Natural killer cell (primary cell): ENCODE measurements around the gene MXD3. TPM values are rescaled to one million over a fixed set of nuclear protein-coding genes. Genes with fewer than 3 reads are reported as not detected.

Source experiments
- ATAC-seq, 3 donors: fragments of 150-1000 bp in 2 of 3; fragments of 200-7000 bp in 1 of 3; cut with Tn5 transposase; 1 replicate in 1 of 3; 2 replicates in 2 of 3; pipeline ENCODE4 v1.10.0; 2021; ENCODE audit warnings: mild to moderate bottlenecking in 2 of 3, moderate library complexity in 2 of 3
- DNase-seq, 2 donors: peaks; one replicate each; pipeline versions ENCODE4 v3.0.0 to v3.0.0-alpha.2; 2013 to 2021; ENCODE audit warnings: mixed read lengths in 1 of 2
- H3K27ac ChIP-seq: one replicate; pipeline ENCODE4 v1.5.1; 2013; ENCODE audit warnings: mild to moderate bottlenecking, low read length
- H3K27me3 ChIP-seq: one replicate; pipeline ENCODE4 v1.6.1; 2013; ENCODE audit warnings: low read length; ENCODE audit not compliant: control insufficient read depth, insufficient read depth
- H3K36me3 ChIP-seq: one replicate; pipeline ENCODE4 v1.6.1; 2013; ENCODE audit warnings: low read length; ENCODE audit not compliant: control insufficient read depth, insufficient read depth
- H3K4me1 ChIP-seq: one replicate; pipeline ENCODE4 v1.6.1; 2013; ENCODE audit warnings: low read length; ENCODE audit not compliant: control insufficient read depth, insufficient read depth
- H3K4me3 ChIP-seq: one replicate; pipeline ENCODE4 v1.5.1; 2013; ENCODE audit warnings: low read length
- H3K9me3 ChIP-seq: one replicate; pipeline ENCODE4 v1.6.1; 2013; ENCODE audit warnings: low read length; ENCODE audit not compliant: control insufficient read depth, insufficient read depth
- H3K27ac Mint-ChIP-seq, 2 donors: one replicate each; pipeline ENCODE4 v1.8.0; 2022; ENCODE audit warnings: mild to moderate bottlenecking in 2 of 2, mixed read lengths in 2 of 2, moderate library complexity in 1 of 2
- H3K27me3 Mint-ChIP-seq, 2 donors: one replicate each; pipeline ENCODE4 v1.8.0; 2022; ENCODE audit warnings: low read depth in 2 of 2, mixed read lengths in 2 of 2
- H3K36me3 Mint-ChIP-seq: one replicate; pipeline ENCODE4 v1.8.0; 2022; ENCODE audit warnings: mixed read lengths
- H3K4me1 Mint-ChIP-seq, 2 donors: one replicate each; pipeline ENCODE4 v1.8.0; 2022; ENCODE audit warnings: mixed read lengths in 2 of 2
- H3K4me3 Mint-ChIP-seq: one replicate; pipeline ENCODE4 v1.8.0; 2022; ENCODE audit warnings: mild to moderate bottlenecking, moderate library complexity, mixed read lengths
- H3K9me3 Mint-ChIP-seq, 2 donors: one replicate each; pipeline ENCODE4 v1.8.0; 2022; ENCODE audit warnings: mixed read lengths in 2 of 2
- WGBS: methylation state at CpG from one replicate; pipeline ENCODE4 v1.1.7; 2013; ENCODE audit warnings: missing lambda C conversion rate; ENCODE audit not compliant: insufficient coverage; 5-methylcytosine and 5-hydroxymethylcytosine counted together
- intact Hi-C: fragments of 100-400 bp; cut with micrococcal nuclease; formaldehyde crosslinking; loops from one replicate; pipeline ENCODE4 v1.14.2; 2022
- total RNA-seq, 4 donors: library from RNA; stranded (reverse); fragments of 120-200 nt in 1 of 4; gene quantifications; one replicate each; pipeline versions ENCODE4 v1.2.3 to v1.2.4, GENCODE V29; 2013 to 2022
- TF ChIP-seq, protein P1 (sequence below): fragments of 200-600 bp; IDR thresholded peaks from one replicate; pipeline ENCODE4 v1.8.0; 2022; ENCODE audit warnings: antibody characterized with exemption

MXD3 gene
- total RNA-seq, 3 donors from 2014 or later (not counting 1 experiment from before 2014, with no cell fraction given): 10.9 to 15.0 (median 15.0) TPM

DNA sequence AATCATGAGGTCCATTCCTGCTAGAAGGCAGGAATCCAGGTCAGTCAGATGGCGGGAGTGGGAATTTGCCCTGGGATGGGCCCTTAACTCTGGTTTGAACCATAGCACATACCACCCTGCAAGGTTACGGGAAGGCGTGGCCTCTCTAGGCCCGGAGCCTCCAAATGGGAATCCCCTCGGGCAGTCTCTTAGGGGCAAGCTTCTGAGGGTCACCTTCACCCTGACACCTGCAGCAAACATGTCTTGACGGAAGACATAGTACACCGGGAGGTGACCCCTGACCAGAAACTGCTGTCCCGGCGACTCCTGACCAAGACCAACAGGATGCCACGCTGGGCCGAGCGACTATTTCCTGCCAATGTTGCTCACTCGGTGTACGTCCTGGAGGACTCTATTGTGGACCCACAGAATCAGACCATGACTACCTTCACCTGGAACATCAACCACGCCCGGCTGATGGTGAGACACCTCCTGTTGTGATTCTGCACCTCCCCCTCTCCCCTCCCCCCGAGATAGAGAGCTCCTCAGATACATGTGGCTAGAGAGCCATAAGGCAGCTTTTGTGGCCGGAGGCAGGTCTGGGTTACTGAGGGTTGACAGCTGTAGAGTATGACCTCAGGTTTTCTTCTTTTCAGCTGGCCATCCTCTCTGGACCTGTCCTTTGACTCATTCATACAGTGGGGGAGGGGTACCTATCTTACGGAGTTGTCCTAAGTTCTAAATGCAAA is 7.1 kb downstream of the MXD3 start:
- Histone ChIP-seq H3K4me3 (peak overlapping the region; percentile 84), H3K27ac (peak overlapping the region; percentile 76), H3K27me3 (no peaks in the 10 kb centered on the region), H3K9me3 (no peaks in the 10 kb centered on the region), H3K4me1 (peaks cover 90% of the 10 kb centered on the region), H3K36me3 (peaks cover 35% of the 10 kb centered on the region)
- Mint-ChIP-seq H3K27me3 (no peaks in the 10 kb centered on the region), H3K36me3 (no peaks in the 10 kb centered on the region), H3K4me1 (peaks cover 70 to 82% of the 10 kb centered on the region in 2 donors), H3K9me3 (no peaks in the 10 kb centered on the region), H3K27ac (peak overlapping the region; percentile 89 to 96), H3K4me3 (peak overlapping the region; percentile 92)
- 20% methylated on average over 16 of the region's 19 CpGs for WGBS
- TF ChIP-seq, protein P1, sequence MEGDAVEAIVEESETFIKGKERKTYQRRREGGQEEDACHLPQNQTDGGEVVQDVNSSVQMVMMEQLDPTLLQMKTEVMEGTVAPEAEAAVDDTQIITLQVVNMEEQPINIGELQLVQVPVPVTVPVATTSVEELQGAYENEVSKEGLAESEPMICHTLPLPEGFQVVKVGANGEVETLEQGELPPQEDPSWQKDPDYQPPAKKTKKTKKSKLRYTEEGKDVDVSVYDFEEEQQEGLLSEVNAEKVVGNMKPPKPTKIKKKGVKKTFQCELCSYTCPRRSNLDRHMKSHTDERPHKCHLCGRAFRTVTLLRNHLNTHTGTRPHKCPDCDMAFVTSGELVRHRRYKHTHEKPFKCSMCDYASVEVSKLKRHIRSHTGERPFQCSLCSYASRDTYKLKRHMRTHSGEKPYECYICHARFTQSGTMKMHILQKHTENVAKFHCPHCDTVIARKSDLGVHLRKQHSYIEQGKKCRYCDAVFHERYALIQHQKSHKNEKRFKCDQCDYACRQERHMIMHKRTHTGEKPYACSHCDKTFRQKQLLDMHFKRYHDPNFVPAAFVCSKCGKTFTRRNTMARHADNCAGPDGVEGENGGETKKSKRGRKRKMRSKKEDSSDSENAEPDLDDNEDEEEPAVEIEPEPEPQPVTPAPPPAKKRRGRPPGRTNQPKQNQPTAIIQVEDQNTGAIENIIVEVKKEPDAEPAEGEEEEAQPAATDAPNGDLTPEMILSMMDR: no peak
- DNase-seq (peak in 1 of 2 donors; percentile 55), ATAC-seq (no peak)
- intact Hi-C loops: loop anchor here (5.0 kb wide), 2 partner anchors 153 to 192 kb away; no protein-coding TSS in a partner anchor

DNA sequence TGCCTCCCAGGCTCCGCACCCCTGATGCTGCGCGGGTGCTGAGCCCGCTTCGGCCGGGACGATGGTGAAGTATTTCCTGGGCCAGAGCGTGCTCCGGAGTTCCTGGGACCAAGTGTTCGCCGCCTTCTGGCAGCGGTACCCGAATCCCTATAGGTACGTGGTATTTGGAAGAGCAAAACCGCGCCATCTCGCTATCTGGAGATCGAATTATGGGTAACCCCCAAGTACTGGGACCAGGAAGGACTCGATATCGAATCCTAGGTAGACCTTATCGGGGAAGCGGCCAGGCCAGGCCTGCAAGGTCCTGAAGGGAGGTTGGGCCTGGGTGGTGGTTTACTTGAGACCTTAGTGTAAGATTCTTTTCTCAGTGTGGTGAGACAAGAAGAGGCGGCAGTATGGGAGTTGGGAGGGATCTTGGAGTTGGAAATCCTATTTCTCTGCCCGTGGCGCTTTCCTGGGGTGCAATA is 7.7 kb downstream of the MXD3 start:
- TF ChIP-seq, protein P1: no peak
- 2% methylated on average over 25 of the region's 25 CpGs for WGBS
- ATAC-seq (peak in 2 of 3 donors; percentile 8 to 9), DNase-seq (peak in 1 of 2 donors; percentile 54)
- Mint-ChIP-seq H3K4me3 (peak overlapping the region; percentile 92), H3K36me3 (no peaks in the 10 kb centered on the region), H3K27me3 (no peaks in the 10 kb centered on the region), H3K4me1 (peaks cover 70 to 82% of the 10 kb centered on the region in 2 donors), H3K27ac (peak overlapping the region; percentile 89 to 96), H3K9me3 (no peaks in the 10 kb centered on the region)
- Histone ChIP-seq H3K27me3 (no peaks in the 10 kb centered on the region), H3K9me3 (no peaks in the 10 kb centered on the region), H3K4me3 (peak overlapping the region; percentile 84), H3K36me3 (peaks cover 35% of the 10 kb centered on the region), H3K4me1 (peaks cover 90% of the 10 kb centered on the region), H3K27ac (peak overlapping the region; percentile 76)
- intact Hi-C loops: loop anchor here (5.0 kb wide), 2 partner anchors 153 to 192 kb away; no protein-coding TSS in a partner anchor

DNA sequence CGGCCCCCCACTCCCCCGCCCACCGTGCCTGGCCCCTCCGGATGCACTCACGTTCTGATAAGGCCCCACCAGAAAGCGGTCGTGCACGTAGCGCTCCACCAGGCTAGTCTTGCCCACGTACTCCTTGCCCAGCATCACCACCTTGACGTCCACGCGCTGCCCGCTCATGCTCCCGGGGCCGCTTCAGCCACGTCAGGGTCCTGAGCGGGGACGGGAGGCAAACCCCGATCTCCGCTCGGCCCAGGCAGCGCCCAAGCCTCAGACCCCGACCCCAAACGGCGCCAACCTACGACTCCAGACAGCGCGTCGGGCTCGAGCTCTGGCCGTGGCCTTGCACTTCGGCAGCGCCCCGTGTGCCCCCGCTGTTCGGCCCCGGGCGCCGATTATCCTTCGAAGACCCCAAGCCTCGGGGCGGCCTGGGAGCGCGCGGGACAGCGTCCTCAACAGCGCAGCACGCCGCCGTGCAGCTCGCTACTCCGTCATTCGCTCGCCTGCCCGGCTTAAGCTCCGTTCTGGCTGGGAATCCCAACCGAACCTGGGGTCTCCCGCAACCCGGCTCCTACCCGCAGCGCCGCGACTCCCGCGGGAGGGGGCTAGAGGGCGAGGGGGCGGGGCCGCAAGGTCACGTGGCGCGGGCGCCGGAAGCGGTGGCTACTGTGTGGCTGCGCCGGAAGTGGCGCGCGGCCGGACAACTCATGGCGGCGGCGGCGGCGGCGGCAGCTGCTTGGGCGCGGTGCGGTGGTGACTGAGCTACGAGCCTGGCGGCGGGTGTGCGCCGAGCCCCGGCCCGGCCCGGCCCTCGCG is 8.4 kb downstream of the MXD3 start, which contains the start of the genes PRELID1 and RAB24:
Gene PRELID1 (plus strand): TSS at position 679 of the 804 bp plus-strand sequence. CDS start 187 bp downstream, outside the sequence.
Gene RAB24 (minus strand): TSS at position 599 of the 804 bp plus-strand sequence. CDS start 431 bp downstream, at position 168.
- Histone ChIP-seq H3K4me3 (peak within 1 kb of the TSS; percentile 93), H3K27ac (peak within 1 kb of the TSS; percentile 76), H3K27me3 (no peaks in the 10 kb centered on the region), H3K4me1 (peaks cover 89% of the 10 kb centered on the region), H3K9me3 (no peaks in the 10 kb centered on the region), H3K36me3 (peaks cover 35% of the 10 kb centered on the region)
- peak within 1 kb of the TSS; percentile 92 for H3K4me3 Mint-ChIP-seq
- H3K4me1 Mint-ChIP-seq: peaks cover 72 to 80% of the 10 kb centered on the region in 2 donors
- H3K9me3 Mint-ChIP-seq: no peaks in the 10 kb centered on the region
- WGBS: under 1% methylated on average over 100 of the region's 100 CpGs
- no peaks in the 10 kb centered on the region for H3K27me3 Mint-ChIP-seq
- intact Hi-C loops: loop anchor here (5.0 kb wide), 2 partner anchors 154 to 191 kb away; no protein-coding TSS in a partner anchor
- TF ChIP-seq, protein P1: peak; percentile 44
- peak within 1 kb of the TSS; percentile 89 to 96 for H3K27ac Mint-ChIP-seq
- ATAC-seq: peak; percentile 57 to 82 (median 76)
- H3K36me3 Mint-ChIP-seq: no peaks in the 10 kb centered on the region
- DNase-seq: peak; percentile 92
